Stimulated activated CD8-positive, alpha-beta memory T cell treated with anti-CD3 and anti-CD28 coated beads, Interleukin-12 subunit alpha, Interleukin-12 subunit beta, amount 100 ng/mL, for 1 hour (primary cell): Measurements from ENCODE around the gene RTN3.
"Not testable (repeated sequence)": the region's sequence is repeated elsewhere in the genome, so short reads cannot be mapped to it uniquely, and the experiment has no call there.

ENCODE experiments used
- DNase-seq: peaks from one replicate; pipeline ENCODE4 v3.0.0-alpha.2; 2020; ENCODE audit warnings: low read depth

RTN3 gene

DNA sequence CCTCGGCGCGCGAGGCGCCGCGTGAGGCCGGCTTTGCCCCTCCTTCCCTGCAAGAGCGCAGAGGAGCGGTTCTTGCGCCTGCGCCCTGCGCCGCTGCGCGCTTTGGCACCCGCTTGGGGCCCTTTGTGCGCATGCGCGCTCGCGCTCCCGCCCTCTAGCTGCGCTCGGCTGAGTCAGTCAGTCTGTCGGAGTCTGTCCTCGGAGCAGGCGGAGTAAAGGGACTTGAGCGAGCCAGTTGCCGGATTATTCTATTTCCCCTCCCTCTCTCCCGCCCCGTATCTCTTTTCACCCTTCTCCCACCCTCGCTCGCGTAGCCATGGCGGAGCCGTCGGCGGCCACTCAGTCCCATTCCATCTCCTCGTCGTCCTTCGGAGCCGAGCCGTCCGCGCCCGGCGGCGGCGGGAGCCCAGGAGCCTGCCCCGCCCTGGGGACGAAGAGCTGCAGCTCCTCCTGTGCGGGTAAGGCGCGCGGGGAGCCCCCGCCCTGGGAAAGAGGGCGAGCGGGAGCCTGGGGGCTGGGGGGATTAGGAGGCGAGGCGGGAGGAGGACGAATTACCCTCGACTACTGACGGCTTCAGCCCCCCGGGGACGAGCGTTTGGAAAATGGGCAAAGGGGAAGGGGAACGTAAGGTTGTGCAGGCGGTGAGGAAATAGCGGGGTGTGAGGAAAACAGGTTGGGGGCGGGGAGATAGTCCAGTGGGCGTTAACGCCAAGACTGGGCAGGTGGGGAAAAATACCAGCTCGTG, at the start of gene RTN3:
TSS of gene RTN3 (plus strand) at position 180 of the 745 bp plus-strand sequence. CDS start at position 317, 137 bp downstream.
- DNase-seq, result peak; percentile 98

GRCh38 chr11:63635762-63636465, 45.4 kb upstream of the RTN3 start:
- peak; percentile 60 for DNase-seq

DNA sequence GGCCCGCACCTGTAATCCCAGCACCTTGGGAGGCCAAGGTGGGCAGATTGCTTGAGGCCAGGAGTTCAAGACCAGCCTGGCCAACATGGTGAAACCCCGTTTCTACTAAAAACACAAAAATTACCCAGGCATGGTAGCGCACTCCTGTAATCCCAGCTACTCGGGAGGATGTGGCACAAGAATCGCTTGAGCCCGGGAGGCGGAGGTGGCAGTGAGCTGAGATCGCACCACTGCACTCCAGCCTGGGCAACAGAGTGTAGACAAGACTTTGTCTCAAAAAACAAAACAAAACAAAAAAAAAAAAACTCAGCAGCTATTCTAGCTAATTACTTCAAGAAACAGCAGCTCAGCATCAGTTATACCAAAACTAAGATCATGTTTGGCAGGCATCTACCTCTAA, 42.9 kb upstream of the RTN3 start:
- not testable (repeated sequence) for DNase-seq

DNA sequence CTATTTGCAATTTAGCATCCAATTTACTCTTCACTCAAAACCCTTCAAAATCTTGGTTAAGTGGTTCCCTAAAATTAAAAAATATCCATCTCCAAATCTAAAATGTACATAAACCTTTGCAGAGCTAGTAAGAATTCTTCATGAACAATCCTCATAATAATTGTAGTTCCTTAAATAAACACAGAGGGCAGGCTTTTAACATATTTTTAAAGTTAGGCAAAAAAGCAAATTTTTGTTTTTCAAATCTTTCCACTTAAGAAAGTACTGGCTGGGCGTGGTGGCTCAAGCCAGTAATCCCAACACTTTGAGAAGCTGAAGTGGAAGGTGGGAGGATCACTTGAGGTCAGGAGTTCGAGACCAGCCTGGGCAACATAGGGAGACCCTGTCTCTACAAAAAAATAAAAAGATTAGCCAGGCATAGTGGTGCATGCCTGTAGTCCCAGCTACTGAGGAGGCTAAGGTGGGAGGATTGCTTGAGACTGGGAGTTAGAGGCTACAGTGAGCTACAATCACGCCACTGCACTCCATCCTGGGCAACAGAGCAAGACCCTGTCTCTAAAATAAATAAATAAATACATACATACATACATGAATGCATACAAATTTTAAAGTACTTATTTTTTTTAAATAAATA, 42.0 kb upstream of the RTN3 start:
- no peak for DNase-seq

- no peak for DNase-seq
Observed at GRCh38 chr11:63641727-63642126, 39.6 kb upstream of the RTN3 start.

GRCh38 chr11:63643205-63643604, 38.1 kb upstream of the RTN3 start:
- DNase-seq, result no peak

DNA sequence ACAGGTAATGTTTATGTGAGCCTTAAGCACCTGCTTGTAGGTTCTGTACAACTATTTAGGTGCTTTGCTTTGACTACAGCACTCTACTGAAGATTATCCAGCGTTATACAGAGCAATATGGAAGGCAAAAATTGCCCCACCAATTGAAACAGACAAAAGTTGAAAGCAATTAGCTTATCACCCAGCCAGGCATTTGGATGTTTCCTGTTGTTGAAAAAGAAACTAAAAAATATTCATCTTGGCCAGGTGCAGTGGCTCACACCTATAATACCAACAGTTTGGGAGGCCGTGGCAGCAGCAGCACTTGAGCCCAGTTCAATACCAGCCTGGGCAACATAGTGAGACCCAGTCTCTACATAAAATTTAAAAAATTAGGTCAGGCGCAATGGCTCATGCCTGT, 28.6 kb upstream of the RTN3 start:
- no peak for DNase-seq

- DNase-seq, result no peak
Observed at GRCh38 chr11:63660972-63661371, 20.3 kb upstream of the RTN3 start.

- no peak for DNase-seq
Observed at GRCh38 chr11:63663809-63664208, 17.5 kb upstream of the RTN3 start.

- no peak for DNase-seq
Observed at GRCh38 chr11:63666874-63667273, 14.4 kb upstream of the RTN3 start.

GRCh38 chr11:63667995-63668795, 13.1 kb upstream of the RTN3 start:
- DNase-seq, result no peak

- no peak for DNase-seq
Observed at GRCh38 chr11:63670096-63670432, 11.2 kb upstream of the RTN3 start.

- no peak for DNase-seq
Observed at GRCh38 chr11:63670433-63671321, 10.6 kb upstream of the RTN3 start.

DNA sequence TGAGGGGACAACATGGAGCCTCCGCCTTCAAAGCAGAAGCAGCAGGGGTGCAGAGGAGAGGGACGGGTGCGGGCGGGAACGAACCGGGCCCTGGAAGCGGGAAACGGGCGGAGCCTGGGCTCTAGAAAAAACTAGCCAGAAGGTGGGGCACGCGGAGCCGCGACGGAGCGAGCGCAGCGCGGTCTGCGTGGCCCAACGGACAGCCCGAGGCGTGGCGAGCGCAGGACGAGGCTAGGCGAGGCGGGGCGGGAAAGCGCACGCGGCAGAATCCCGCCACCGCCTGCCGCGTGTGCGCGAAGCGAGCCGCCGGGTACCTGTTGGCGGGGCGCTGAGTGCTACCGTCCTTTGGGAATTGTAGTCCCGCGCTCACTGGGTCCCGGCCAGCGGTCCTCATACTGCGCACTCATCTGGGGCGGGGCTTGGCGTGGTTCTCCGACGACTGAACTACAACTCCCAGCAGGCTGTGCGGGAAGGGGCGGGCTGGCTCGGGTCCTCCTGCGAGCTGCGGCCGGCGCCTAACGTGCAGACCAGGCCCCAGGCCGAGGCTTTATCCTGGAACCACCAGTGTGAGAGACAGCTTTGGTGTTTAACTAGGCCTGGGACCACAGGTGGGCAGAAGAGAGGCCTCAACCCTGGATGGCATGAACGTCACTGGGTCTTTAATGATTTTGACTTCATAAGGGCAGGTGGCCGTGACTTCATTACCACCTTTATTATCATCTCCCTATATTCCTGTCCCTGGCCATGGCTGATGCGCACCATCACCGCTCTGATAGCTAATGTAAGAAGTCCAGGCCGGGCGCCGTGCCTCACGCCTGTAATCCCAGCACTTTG, 9.8 kb upstream of the RTN3 start, which contains the start of gene ATL3:
TSS of gene ATL3 (minus strand) at position 55 of the 834 bp plus-strand sequence. CDS start at position 14, 41 bp downstream.
- DNase-seq, result peak; percentile 92

GRCh38 chr11:63672156-63672463, 9.2 kb upstream of the RTN3 start:
- DNase-seq, result no peak

DNA sequence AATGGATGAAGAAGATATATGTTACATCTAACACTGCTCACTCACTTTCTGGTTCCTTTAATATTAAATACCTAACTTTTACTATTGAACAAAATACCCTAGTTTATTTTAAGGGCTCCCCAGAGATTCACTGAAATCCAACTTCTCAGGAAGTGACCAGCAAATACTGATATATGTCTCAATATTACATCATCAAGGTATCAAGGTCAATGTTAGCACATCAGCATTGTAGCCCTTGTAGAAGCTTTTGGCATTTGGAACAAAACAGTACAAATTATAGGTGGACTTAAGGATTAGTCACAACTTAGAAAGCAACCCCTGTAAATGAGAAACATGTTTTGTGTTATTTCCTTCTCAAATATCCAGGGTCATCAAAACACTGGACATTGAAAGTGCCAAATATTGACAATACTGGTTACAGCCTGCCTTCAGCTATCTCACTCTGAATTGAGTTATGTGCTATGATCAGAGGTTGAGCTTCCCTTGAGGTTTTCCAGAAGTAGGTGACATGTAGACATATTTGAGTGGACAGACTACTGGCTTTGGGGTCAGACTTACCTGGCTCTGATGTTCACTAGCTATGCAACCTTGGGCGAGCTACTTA, 8.3 kb upstream of the RTN3 start:
- DNase-seq, result no peak

GRCh38 chr11:63673579-63673978, 7.7 kb upstream of the RTN3 start:
- no peak for DNase-seq

GRCh38 chr11:63680834-63681320, 423 bp upstream of the RTN3 start:
- no peak for DNase-seq

GRCh38 chr11:63682066-63683021, 1.0 kb downstream of the RTN3 start:
- DNase-seq, result no peak
